Body of pancreas (tissue), 4 donors: ENCODE results near the gene OSBPL6. TPM values are rescaled to one million over a fixed set of nuclear protein-coding genes. Genes with fewer than 3 reads are reported as not detected.
"Not testable (repeated sequence)": the region's sequence is repeated elsewhere in the genome, so short reads cannot be mapped to it uniquely, and the experiment has no call there.

ENCODE experiments used
- ATAC-seq: fragments of 150-250 bp; one replicate; pipeline ENCODE4 v1.9.1; 2016
- DNase-seq, 4 donors: peaks; one replicate each; pipeline ENCODE4 v3.0.0-alpha.2; 2019
- H3K27ac ChIP-seq, 4 donors: fragments of 200-600 bp; sonication (generic); 1 replicate in 3 of 4; 2 replicates in 1 of 4; pipeline versions ENCODE4 v1.5.1 to v1.6.1; 2016 to 2019; ENCODE audit warnings: mild to moderate bottlenecking in 1 of 4, mixed read lengths in 1 of 4, moderate library complexity in 1 of 4
- H3K27me3 ChIP-seq, 2 donors: fragments of 200-600 bp; sonication (generic); one replicate each; pipeline ENCODE4 v1.6.0; 2016; ENCODE audit warnings: mild to moderate bottlenecking in 1 of 2
- H3K36me3 ChIP-seq, 2 donors: fragments of 200-600 bp; sonication (generic); replicated peaks in 1 of 2; 2 replicates each; pipeline ENCODE4 v1.5.1; 2016; ENCODE audit warnings: low read depth in 2 of 2; ENCODE audit not compliant: insufficient read depth in 1 of 2
- H3K4me1 ChIP-seq: fragments of 200-600 bp; sonication (generic); one replicate; pipeline ENCODE4 v1.6.0; 2016
- H3K4me3 ChIP-seq, 2 donors: fragments of 200-600 bp; sonication (generic); 1 replicate in 1 of 2; 2 replicates in 1 of 2; pipeline ENCODE4 v1.5.1; 2016 to 2019
- H3K9me3 ChIP-seq, 3 donors: fragments of 200-600 bp; sonication (generic); 1 replicate in 2 of 3; 2 replicates in 1 of 3; pipeline ENCODE4 v1.5.1; 2016
- CTCF ChIP-seq, 7 experiments: fragments of 450-650 bp in 4 of 7; fragments of 200-600 bp in 3 of 7; sonication (generic) in 3 of 7; IDR thresholded peaks; one replicate each; pipeline ENCODE4 v1.5.1; 2016 to 2019; ENCODE audit warnings: antibody characterized with exemption in 7 of 7
- POLR2A ChIP-seq, 3 donors: fragments of 450-650 bp; IDR thresholded peaks; one replicate each; pipeline ENCODE4 v1.6.1; 2016; ENCODE audit warnings: antibody characterized with exemption in 3 of 3, mild to moderate bottlenecking in 2 of 3
- WGBS, 2 donors: methylation state at CpG; one replicate each; pipeline ENCODE4 v1.1.5; 2017; 5-methylcytosine and 5-hydroxymethylcytosine counted together
- intact Hi-C: fragments of 100-400 bp; cut with DNase I; formaldehyde crosslinking; loops from one replicate; pipeline ENCODE4 v1.15.1; 2023
- total RNA-seq, 2 donors: library from RNA; depleted of rRNA; stranded (reverse); fragments of >200 nt; gene quantifications; one replicate each; pipeline ENCODE4 v1.1.0, GENCODE V29; 2016

The OSBPL6 gene
- total RNA-seq, 2 donors from 2014 or later: 0.26 to 2.0 TPM

DNA sequence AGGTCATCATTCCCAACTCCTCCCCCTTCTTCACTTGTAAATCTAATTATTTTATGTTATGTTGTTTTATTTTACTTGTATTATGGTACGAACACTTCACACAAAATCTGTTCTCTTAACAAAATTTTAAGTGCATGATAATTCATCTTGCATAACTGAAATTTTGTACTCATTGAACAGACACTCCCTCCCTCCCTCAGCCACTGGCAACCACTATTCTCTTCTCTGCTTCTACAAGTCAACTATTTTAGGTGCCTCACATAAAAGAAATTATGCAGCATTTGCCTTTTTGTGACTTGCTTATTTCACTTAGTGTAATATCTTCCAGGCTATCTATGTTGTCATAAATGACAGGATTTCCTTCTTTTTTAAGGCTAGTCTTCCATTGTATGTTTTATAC lies 30.4 kb upstream of the OSBPL6 start:
- DNase-seq (no peak), ATAC-seq (no peak)
- Histone ChIP-seq H3K9me3 (no peaks in the 10 kb centered on the region), H3K27ac (no peak overlapping the region), H3K4me3 (no peak overlapping the region), H3K36me3 (no peaks in the 10 kb centered on the region), H3K4me1 (no peaks in the 10 kb centered on the region), H3K27me3 (no peaks in the 10 kb centered on the region)
- intact Hi-C loops: no loop called here
- 88 to 97% methylated on average over 1 of the region's 1 CpG for WGBS, 2 donors
- TF ChIP-seq CTCF (IDR thresholded peaks at IDR 0.05): no peak
- no peak for TF ChIP-seq POLR2A (IDR thresholded peaks at IDR 0.05)

- no peak for DNase-seq
- ATAC-seq: no peak
- Histone ChIP-seq H3K9me3 (no peaks in the 10 kb centered on the region), H3K36me3 (no peaks in the 10 kb centered on the region), H3K27me3 (no peaks in the 10 kb centered on the region), H3K27ac (no peak overlapping the region), H3K4me3 (no peak overlapping the region), H3K4me1 (no peaks in the 10 kb centered on the region)
- intact Hi-C loops: no loop called here
- WGBS, 2 donors: 92 to 100% methylated on average over 1 of the region's 1 CpG
- TF ChIP-seq POLR2A (IDR thresholded peaks at IDR 0.05) (no peak), CTCF (IDR thresholded peaks at IDR 0.05) (no peak)
These were observed 20.7 kb upstream of the OSBPL6 start for GRCh38 chr2:178173657-178174056.

DNA sequence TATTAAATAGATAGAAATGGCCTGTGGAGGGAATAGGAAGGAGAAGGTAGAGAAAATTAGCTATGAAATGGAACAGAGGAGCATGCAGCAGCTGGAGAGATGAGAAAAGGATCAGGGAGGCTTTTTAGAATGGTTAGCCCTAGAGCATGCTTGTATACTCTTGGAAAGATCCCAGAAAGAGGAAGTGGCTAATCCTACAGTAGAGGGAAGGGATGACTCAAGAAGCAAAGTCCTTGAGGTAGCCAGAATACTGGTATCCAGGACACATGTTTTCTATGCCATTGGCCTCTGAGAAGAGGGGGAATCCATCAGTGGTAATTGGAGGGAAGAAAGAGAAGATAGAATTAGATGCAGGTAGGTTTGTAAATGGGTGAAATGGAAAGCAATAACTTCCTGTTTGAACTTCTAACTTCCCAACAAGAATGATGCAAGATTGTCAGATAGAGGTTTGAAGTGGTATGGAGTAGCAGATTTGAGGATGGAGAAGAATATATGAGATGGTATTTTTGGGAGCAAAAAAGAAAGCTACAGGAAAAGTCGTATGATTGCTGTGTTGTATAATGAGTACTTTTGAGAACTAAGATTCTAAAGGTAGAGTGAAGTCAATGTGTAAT lies 17.1 kb upstream of the OSBPL6 start:
- WGBS, 2 donors: 60 to 64% methylated on average over 1 of the region's 1 CpG
- DNase-seq (no peak), ATAC-seq (no peak)
- no peak for TF ChIP-seq POLR2A (IDR thresholded peaks at IDR 0.05)
- no peak for TF ChIP-seq CTCF (IDR thresholded peaks at IDR 0.05)
- H3K36me3 ChIP-seq: no peaks in the 10 kb centered on the region
- no peaks in the 10 kb centered on the region for H3K4me1 ChIP-seq
- H3K27me3 ChIP-seq: no peaks in the 10 kb centered on the region
- H3K9me3 ChIP-seq: no peaks in the 10 kb centered on the region
- H3K27ac ChIP-seq: no peak overlapping the region
- no peak overlapping the region for H3K4me3 ChIP-seq
- intact Hi-C loops: no loop called here

- DNase-seq, intact Hi-C loops, H3K4me3 ChIP-seq, H3K36me3 ChIP-seq, H3K27ac ChIP-seq, H3K9me3 ChIP-seq, H3K27me3 ChIP-seq, H3K4me1 ChIP-seq, ATAC-seq: not testable (repeated sequence)
- 74 to 82% methylated on average over 2 of the region's 2 CpGs for whole genome bisulfite sequencing, 2 donors
These were observed 13.7 kb upstream of the OSBPL6 start for GRCh38 chr2:178180648-178181047.

DNA sequence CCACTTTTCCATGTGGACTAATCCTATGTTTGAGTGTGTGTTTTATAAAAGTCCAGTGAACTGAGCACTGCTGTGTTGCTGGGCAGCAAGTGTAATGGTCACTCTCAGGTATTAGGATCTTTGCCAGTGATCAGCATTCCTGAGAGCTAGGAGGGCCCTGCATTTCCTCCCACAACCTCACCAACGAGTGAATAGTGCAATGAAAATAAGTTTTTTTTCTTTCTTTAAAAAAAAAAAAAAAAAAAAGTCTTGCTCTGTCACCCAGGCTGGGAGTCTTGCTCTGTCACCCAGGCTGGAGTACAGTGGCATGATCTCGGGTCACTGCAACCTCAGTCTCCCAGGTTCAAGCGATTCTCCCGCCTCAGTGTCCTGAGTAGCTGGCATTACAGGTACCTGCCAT lies 6.5 kb upstream of the OSBPL6 start:
- Histone ChIP-seq H3K27ac (no peak overlapping the region), H3K27me3 (no peaks in the 10 kb centered on the region), H3K4me1 (no peaks in the 10 kb centered on the region), H3K9me3 (no peaks in the 10 kb centered on the region), H3K36me3 (no peaks in the 10 kb centered on the region), H3K4me3 (no peak overlapping the region)
- TF ChIP-seq POLR2A (IDR thresholded peaks at IDR 0.05) (no peak), CTCF (IDR thresholded peaks at IDR 0.05) (no peak)
- intact Hi-C loops: no loop called here
- DNase-seq (no peak), ATAC-seq (no peak)
- WGBS, 2 donors: 82 to 83% methylated on average over 4 of the region's 4 CpGs
